ENCODE data around the gene MAFG.

GRCh38 chr17:81877569-81877968 lies 50.0 kb downstream of the MAFG start:
- TF ChIP-seq BACH1 (tag; IDR thresholded peaks at IDR 0.05) = no peak
- TF ChIP-seq ZNF766 (CRISPR knock-in tag; conservative IDR thresholded peaks at IDR 0.05) = no peak
